Small intestine (tissue), 7 donors: ENCODE data around the gene RALGPS2. TPM values are rescaled to one million over a fixed set of nuclear protein-coding genes. Genes with fewer than 3 reads are reported as not detected.

Experiments
- DNase-seq, 2 donors: peaks; one replicate each; pipeline versions ENCODE4 v3.0.0 to v3.0.0-alpha.2; 2013
- FAIRE-seq: peaks from 2 replicates; lab custom pipeline; 2012; peaks lifted over from hg19 to GRCh38; lab: Jason Lieb, UNC
- H3K27ac ChIP-seq, 3 donors: one replicate each; pipeline ENCODE4 v1.5.1; 2013; ENCODE audit warnings: low read length in 2 of 3, mild to moderate bottlenecking in 2 of 3, control low read depth in 1 of 3, inconsistent platforms in 1 of 3, low read depth in 1 of 3, moderate library complexity in 1 of 3
- H3K27me3 ChIP-seq, 3 donors: one replicate each; pipeline ENCODE4 v1.6.1; 2013; ENCODE audit warnings: low read length in 3 of 3, inconsistent platforms in 1 of 3; ENCODE audit not compliant: control insufficient read depth in 3 of 3, insufficient read depth in 3 of 3
- H3K36me3 ChIP-seq, 3 donors: one replicate each; pipeline ENCODE4 v1.6.1; 2013; ENCODE audit warnings: low read length in 3 of 3, inconsistent platforms in 1 of 3, low read depth in 1 of 3, mild to moderate bottlenecking in 1 of 3, moderate library complexity in 1 of 3; ENCODE audit not compliant: control insufficient read depth in 3 of 3, insufficient read depth in 2 of 3
- H3K4me1 ChIP-seq, 3 donors: one replicate each; pipeline ENCODE4 v1.6.1; 2013; ENCODE audit warnings: low read length in 2 of 3, inconsistent platforms in 1 of 3, low read depth in 1 of 3, mild to moderate bottlenecking in 1 of 3, moderate library complexity in 1 of 3; ENCODE audit not compliant: control insufficient read depth in 3 of 3, insufficient read depth in 2 of 3
- H3K4me3 ChIP-seq, 3 donors: one replicate each; pipeline ENCODE4 v1.5.1; 2013; ENCODE audit warnings: low read length in 3 of 3, control low read depth in 1 of 3, inconsistent platforms in 1 of 3, low read depth in 1 of 3, mild to moderate bottlenecking in 1 of 3, moderate library complexity in 1 of 3
- H3K9me3 ChIP-seq, 2 donors: one replicate each; pipeline ENCODE4 v1.6.1; 2013; ENCODE audit warnings: low read depth in 1 of 2, low read length in 1 of 2; ENCODE audit not compliant: control insufficient read depth in 2 of 2, insufficient read depth in 1 of 2
- WGBS, 3 donors: extraction: QIAGEN DNeasy Blood & Tissue Kit; methylation state at CpG; one replicate each; pipeline ENCODE4 v1.1.7; 2013; 5-methylcytosine and 5-hydroxymethylcytosine counted together
- polyA plus RNA-seq, 4 donors: library from polyadenylated mRNA; stranded (reverse) in 3 of 4; unstranded in 1 of 4; fragments of 200-250 nt in 3 of 4; fragments of 120-200 nt in 1 of 4; gene quantifications; one replicate each; pipeline versions ENCODE4 v1.2.1 to v1.2.3, GENCODE V29; 2013
- donor health status: healthy with polysubstance abuse.
- donor health status: control.
- donor health status: control.
- donor health status: Bipolar disorder and iron deficiency.
- donor health status: healthy.

Gene RALGPS2
- polyA plus RNA-seq, 4 donors = 5.2 to 27.1 (median 6.8) TPM

GRCh38 chr1:178962853-178963711 lies 238.0 kb downstream of the RALGPS2 start:
- whole genome bisulfite sequencing, 3 donors = 73 to 81% (median 76%) methylated on average over 10 of the region's 10 CpGs
- Histone ChIP-seq H3K27ac (no peak overlapping the region), H3K27me3 (no peaks in the 10 kb centered on the region), H3K36me3 (no peaks in the 10 kb centered on the region), H3K9me3 (peaks cover 0 to 16% of the 10 kb centered on the region in 2 donors), H3K4me3 (no peak overlapping the region), H3K4me1 (no peaks in the 10 kb centered on the region)
- no peak for DNase-seq
- no peak for FAIRE-seq

- DNase-seq = no peak
- H3K4me3 ChIP-seq = no peak overlapping the region
- H3K36me3 ChIP-seq = no peaks in the 10 kb centered on the region
- no peak for FAIRE-seq
- 83 to 95% (median 92%) methylated on average over 8 of the region's 8 CpGs for WGBS, 3 donors
- no peaks in the 10 kb centered on the region for H3K27me3 ChIP-seq
- H3K27ac ChIP-seq = no peak overlapping the region
- H3K4me1 ChIP-seq = no peaks in the 10 kb centered on the region
- peaks cover 0 to 16% of the 10 kb centered on the region in 2 donors for H3K9me3 ChIP-seq
Observed at GRCh38 chr1:178964469-178965330, 239.7 kb downstream of the RALGPS2 start.

GRCh38 chr1:178966312-178966711 lies 241.3 kb downstream of the RALGPS2 start:
- DNase-seq (no peak), FAIRE-seq (no peak)
- Histone ChIP-seq H3K9me3 (peaks cover 0 to 16% of the 10 kb centered on the region in 2 donors), H3K4me3 (no peak overlapping the region), H3K27me3 (no peaks in the 10 kb centered on the region), H3K4me1 (no peaks in the 10 kb centered on the region), H3K36me3 (no peaks in the 10 kb centered on the region), H3K27ac (no peak overlapping the region)

GRCh38 chr1:178969226-178969987 lies 244.4 kb downstream of the RALGPS2 start:
- FAIRE-seq = no peak
- WGBS, 3 donors = 87 to 93% (median 92%) methylated on average over 9 of the region's 9 CpGs
- DNase-seq = no peak

GRCh38 chr1:178970184-178970583 lies 245.1 kb downstream of the RALGPS2 start:
- peaks cover 0 to 7% (median 0%) of the 10 kb centered on the region in 3 donors for H3K4me1 ChIP-seq
- no peak for DNase-seq
- no peak for FAIRE-seq
- WGBS, 3 donors = 77 to 94% (median 89%) methylated on average over 5 of the region's 5 CpGs
- H3K27ac ChIP-seq = no peak overlapping the region
- peaks cover 1 to 4% of the 10 kb centered on the region in 2 donors for H3K9me3 ChIP-seq
- H3K4me3 ChIP-seq = no peak overlapping the region
- H3K36me3 ChIP-seq = no peaks in the 10 kb centered on the region
- no peaks in the 10 kb centered on the region for H3K27me3 ChIP-seq

More at GRCh38 chr1:178969226-178969987, 244.4 kb downstream of the RALGPS2 start:
- H3K36me3 ChIP-seq = no peaks in the 10 kb centered on the region
- H3K27ac ChIP-seq = no peak overlapping the region
- H3K27me3 ChIP-seq = no peaks in the 10 kb centered on the region
- H3K4me1 ChIP-seq = peaks cover 0 to 7% (median 0%) of the 10 kb centered on the region in 3 donors
- no peak overlapping the region for H3K4me3 ChIP-seq
- H3K9me3 ChIP-seq = peaks cover 0 to 10% of the 10 kb centered on the region in 2 donors

Other genes with a start within 250 kb of the RALGPS2 start
- gene CLEC20A, start 228.3 kb upstream of the RALGPS2 start, polyA plus RNA-seq = under 1 TPM in 2 of 4 donors, not detected in 2; 0.04 to 0.10 TPM
- gene TEX35, start 212.1 kb upstream of the RALGPS2 start, polyA plus RNA-seq = 1 to 10 TPM in 2 of 4 donors, under 1 TPM in 2; 0.04 to 2.5 (median 0.87) TPM
- gene ANGPTL1, start 145.8 kb downstream of the RALGPS2 start, polyA plus RNA-seq = 10 to 100 TPM in 1 of 4 donors, 1 to 10 TPM in 3; 1.3 to 24.4 (median 3.1) TPM